Vagina (tissue), 2 donors: ENCODE results near the gene FOXK1.

Experiments
- CTCF ChIP-seq, 3 experiments: fragments of 450-650 bp in 2 of 3; fragments of 200-600 bp in 1 of 3; sonication (generic) in 1 of 3; IDR thresholded peaks; one replicate each; pipeline ENCODE4 v1.5.1; 2017 to 2019; ENCODE audit warnings: antibody characterized with exemption in 3 of 3, mild to moderate bottlenecking in 2 of 3, moderate library complexity in 2 of 3
- POLR2A ChIP-seq, 2 donors: fragments of 450-650 bp; IDR thresholded peaks; one replicate each; pipeline ENCODE4 v1.6.1; 2017; ENCODE audit warnings: antibody characterized with exemption in 2 of 2, mild to moderate bottlenecking in 2 of 2, moderate library complexity in 2 of 2

GRCh38 chr7:4807598-4808016, 125.5 kb downstream of the FOXK1 start:
- TF ChIP-seq POLR2A (IDR thresholded peaks at IDR 0.05) (no peak), CTCF (IDR thresholded peaks at IDR 0.05) (no peak)
